Keratinocyte (primary cell): Measurements from ENCODE around the gene PLEKHM1. TPM values are rescaled to one million over a fixed set of nuclear protein-coding genes. Genes with fewer than 3 reads are reported as not detected.

Experiments
- DNase-seq: peaks from one replicate; pipeline ENCODE4 v3.0.0-alpha.2; 2011; ENCODE audit warnings: low read depth, missing footprints, low spot score
- FAIRE-seq: peaks from 2 replicates; lab custom pipeline; 2011; peaks lifted over from hg19 to GRCh38; lab: Jason Lieb, UNC
- H2AFZ ChIP-seq: 2 replicates; pipeline ENCODE4 v1.6.0; 2012; ENCODE audit warnings: low read length, control low read depth, inconsistent platforms; ENCODE audit not compliant: control insufficient read depth
- H3K27ac ChIP-seq: 2 replicates; pipeline ENCODE4 v1.5.1; 2011; ENCODE audit warnings: low read length; ENCODE audit not compliant: control insufficient read depth, insufficient read depth
- H3K27me3 ChIP-seq: 3 replicates; pipeline ENCODE4 v1.6.0; 2011; ENCODE audit warnings: low read length; ENCODE audit not compliant: control insufficient read depth, insufficient read depth; ENCODE audit errors: extremely low read depth
- H3K36me3 ChIP-seq, 2 experiments: 2 replicates in 1 of 2; 3 replicates in 1 of 2; pipeline ENCODE4 v1.5.1; 2011; ENCODE audit warnings: low read length in 2 of 2, mild to moderate bottlenecking in 1 of 2; ENCODE audit not compliant: control insufficient read depth in 2 of 2, insufficient read depth in 2 of 2; ENCODE audit errors: extremely low read depth in 1 of 2
- H3K4me1 ChIP-seq: 3 replicates; pipeline ENCODE4 v1.5.1; 2011; ENCODE audit warnings: low read length; ENCODE audit not compliant: control insufficient read depth, insufficient read depth; ENCODE audit errors: extremely low read depth
- H3K4me2 ChIP-seq: 3 replicates; pipeline ENCODE4 v1.6.0; 2011; ENCODE audit warnings: low read depth, low read length; ENCODE audit not compliant: control insufficient read depth, insufficient read depth; ENCODE audit errors: extremely low read depth
- H3K4me3 ChIP-seq, 3 experiments: fragments of 200-600 bp in 1 of 3; sonication (generic) in 1 of 3; 2 replicates in 2 of 3; 3 replicates in 1 of 3; pipeline ENCODE4 v1.5.1; 2011 to 2016; ENCODE audit warnings: low read length in 3 of 3, mild to moderate bottlenecking in 3 of 3, control low read depth in 2 of 3, inconsistent platforms in 1 of 3, low read depth in 1 of 3, mixed read lengths in 1 of 3, mixed run types in 1 of 3, moderate library complexity in 1 of 3; ENCODE audit not compliant: control insufficient read depth in 2 of 3, insufficient read depth in 2 of 3; ENCODE audit errors: extremely low read depth in 1 of 3
- H3K79me2 ChIP-seq: 2 replicates; pipeline ENCODE4 v1.6.0; 2012; ENCODE audit warnings: low read length; ENCODE audit not compliant: control insufficient read depth, insufficient read depth
- H3K9ac ChIP-seq: 3 replicates; pipeline ENCODE4 v1.6.0; 2011; ENCODE audit warnings: low read length; ENCODE audit not compliant: control insufficient read depth, insufficient read depth; ENCODE audit errors: extremely low read depth
- H3K9me1 ChIP-seq: 3 replicates; pipeline ENCODE4 v1.6.0; 2011; ENCODE audit warnings: low read length; ENCODE audit not compliant: control insufficient read depth, insufficient read depth; ENCODE audit errors: extremely low read depth
- H3K9me3 ChIP-seq: 2 replicates; pipeline ENCODE4 v1.5.1; 2012; ENCODE audit warnings: low read depth, low read length; ENCODE audit not compliant: control insufficient read depth
- H4K20me1 ChIP-seq: 3 replicates; pipeline ENCODE4 v1.6.0; 2011; ENCODE audit warnings: low read length; ENCODE audit not compliant: control insufficient read depth, insufficient read depth; ENCODE audit errors: extremely low read depth
- EZH2 ChIP-seq: IDR thresholded peaks from one replicate; pipeline ENCODE4 v1.6.1; 2012; ENCODE audit warnings: inconsistent platforms, mild to moderate bottlenecking, low read length, moderate library complexity
- dilution Hi-C: fragments of 300-500 bp; cut with MboI; formaldehyde crosslinking; loops from one replicate; pipeline ENCODE4 v1.7.0; 2020; ENCODE audit warnings: low sequenced_read_pairs; ENCODE audit not compliant: extremely low pct_ligation_motif_present
- polyA plus RNA-seq, 5 experiments: library from polyadenylated mRNA; depleted of rRNA in 3 of 5; stranded (reverse) in 3 of 5; stranded (forward) in 1 of 5; unstranded in 1 of 5; fragments of >200 nt; gene quantifications; 1 replicate in 1 of 5; 2 replicates in 3 of 5; 3 replicates in 1 of 5; pipeline versions ENCODE4 v1.2.1 to v1.2.3, GENCODE V29; 2011 to 2012; ENCODE audit warnings: missing spikeins in 2 of 5, low read depth in 1 of 5, low replicate concordance in 1 of 5
- TF ChIP-seq, protein P1 (sequence below), 3 experiments: IDR thresholded peaks in 1 of 3; conservative IDR thresholded peaks in 1 of 3; optimal IDR thresholded peaks in 1 of 3; 2 replicates in 2 of 3; 3 replicates in 1 of 3; pipeline versions ENCODE3 to v1.5.1; 2011; ENCODE audit warnings: low read length in 3 of 3, mild to moderate bottlenecking in 3 of 3, moderate library complexity in 2 of 3, control low read depth in 1 of 3, inconsistent platforms in 1 of 3; ENCODE audit not compliant: insufficient read depth in 2 of 3; ENCODE audit errors: extremely low read depth in 1 of 3

Gene PLEKHM1
- polyA plus RNA-seq, 1 donor (not counting 4 experiments of a cell fraction or from before 2014, with no cell fraction given) = 33.0 TPM

DNA sequence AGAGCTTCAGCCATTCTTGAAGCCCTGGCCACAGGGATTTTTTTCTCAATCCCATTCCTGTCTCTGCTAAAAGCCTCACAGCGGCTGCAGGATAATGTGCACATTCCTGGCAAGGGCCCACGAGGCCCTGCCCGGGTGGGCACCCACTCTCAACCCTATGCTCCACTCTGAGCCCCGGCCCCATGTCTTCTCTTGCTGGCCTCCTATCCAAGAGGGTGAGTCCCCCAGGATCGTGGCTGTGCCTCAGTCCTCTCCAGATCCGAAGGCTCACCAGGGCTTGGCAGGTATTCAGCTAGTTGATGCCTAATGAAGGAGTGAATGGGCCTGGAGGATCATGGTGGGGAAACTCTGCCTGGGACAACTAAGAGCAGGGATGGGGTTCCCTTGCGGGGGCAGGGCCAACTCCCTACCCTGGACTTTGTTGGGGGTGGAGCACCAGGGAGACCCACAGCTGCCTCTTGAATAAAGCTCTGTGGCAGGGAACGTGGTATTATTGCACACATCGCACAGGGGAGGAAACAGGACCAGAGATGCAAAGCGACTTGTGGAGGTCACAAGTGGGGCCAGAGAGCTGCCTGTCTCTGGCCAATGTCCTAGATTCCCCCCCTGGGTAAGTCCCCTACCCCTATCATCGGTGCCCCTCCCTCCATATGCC is 63.2 kb downstream of the PLEKHM1 start:
- FAIRE-seq (no peak), DNase-seq (no peak)
- no peaks in the 10 kb centered on the region for H3K9me1 ChIP-seq
- no peaks in the 10 kb centered on the region for H4K20me1 ChIP-seq
- H3K9ac ChIP-seq = no peak overlapping the region
- dilution Hi-C loops = no loop called here
- H3K4me1 ChIP-seq = peaks cover 39% of the 10 kb centered on the region
- no peak overlapping the region for H2AFZ ChIP-seq
- peaks cover 0 to 3% of the 10 kb centered on the region in 2 experiments for H3K36me3 ChIP-seq
- no peak overlapping the region for H3K4me3 ChIP-seq
- peaks cover 12% of the 10 kb centered on the region for H3K27me3 ChIP-seq
- peaks cover 10% of the 10 kb centered on the region for H3K79me2 ChIP-seq
- TF ChIP-seq, protein P1, sequence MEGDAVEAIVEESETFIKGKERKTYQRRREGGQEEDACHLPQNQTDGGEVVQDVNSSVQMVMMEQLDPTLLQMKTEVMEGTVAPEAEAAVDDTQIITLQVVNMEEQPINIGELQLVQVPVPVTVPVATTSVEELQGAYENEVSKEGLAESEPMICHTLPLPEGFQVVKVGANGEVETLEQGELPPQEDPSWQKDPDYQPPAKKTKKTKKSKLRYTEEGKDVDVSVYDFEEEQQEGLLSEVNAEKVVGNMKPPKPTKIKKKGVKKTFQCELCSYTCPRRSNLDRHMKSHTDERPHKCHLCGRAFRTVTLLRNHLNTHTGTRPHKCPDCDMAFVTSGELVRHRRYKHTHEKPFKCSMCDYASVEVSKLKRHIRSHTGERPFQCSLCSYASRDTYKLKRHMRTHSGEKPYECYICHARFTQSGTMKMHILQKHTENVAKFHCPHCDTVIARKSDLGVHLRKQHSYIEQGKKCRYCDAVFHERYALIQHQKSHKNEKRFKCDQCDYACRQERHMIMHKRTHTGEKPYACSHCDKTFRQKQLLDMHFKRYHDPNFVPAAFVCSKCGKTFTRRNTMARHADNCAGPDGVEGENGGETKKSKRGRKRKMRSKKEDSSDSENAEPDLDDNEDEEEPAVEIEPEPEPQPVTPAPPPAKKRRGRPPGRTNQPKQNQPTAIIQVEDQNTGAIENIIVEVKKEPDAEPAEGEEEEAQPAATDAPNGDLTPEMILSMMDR (optimal IDR thresholded peaks at IDR 0.05 in 1 of 3, IDR thresholded peaks at IDR 0.05 in 1 of 3, conservative IDR thresholded peaks at IDR 0.05 in 1 of 3; ENCODE audit: extremely low read depth in 1 of 3, insufficient read depth in 2 of 3, low read length in 3 of 3) = no peak
- TF ChIP-seq EZH2 = no peak
- H3K4me2 ChIP-seq = no peak overlapping the region
- no peaks in the 10 kb centered on the region for H3K9me3 ChIP-seq
- H3K27ac ChIP-seq = no peak overlapping the region

DNA sequence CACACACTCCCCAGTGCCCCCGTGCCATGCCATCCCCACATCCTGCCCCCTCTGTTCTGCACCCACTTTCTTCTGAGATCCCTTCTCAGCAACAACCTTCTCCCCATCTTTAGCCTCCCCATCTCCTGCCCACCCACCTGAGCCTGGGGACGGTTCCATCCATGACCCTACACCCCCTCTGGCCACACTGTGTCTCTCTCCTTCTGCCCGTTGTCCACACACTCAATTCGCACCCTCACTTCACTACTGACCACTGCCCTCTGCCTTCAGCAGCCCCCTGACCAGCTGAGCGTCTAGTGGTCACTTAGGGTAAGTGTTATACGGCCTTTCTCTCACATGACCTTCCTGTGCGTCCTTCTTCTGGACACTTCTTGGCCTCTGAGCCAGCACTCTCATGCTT is 64.0 kb downstream of the PLEKHM1 start:
- peaks cover 39% of the 10 kb centered on the region for H3K4me1 ChIP-seq
- peaks cover 0 to 3% of the 10 kb centered on the region in 2 experiments for H3K36me3 ChIP-seq
- TF ChIP-seq EZH2 = no peak
- TF ChIP-seq, protein P1 (optimal IDR thresholded peaks at IDR 0.05 in 1 of 3, IDR thresholded peaks at IDR 0.05 in 1 of 3, conservative IDR thresholded peaks at IDR 0.05 in 1 of 3; ENCODE audit: extremely low read depth in 1 of 3, insufficient read depth in 2 of 3, low read length in 3 of 3) = no peak
- no peaks in the 10 kb centered on the region for H3K9me3 ChIP-seq
- dilution Hi-C loops = no loop called here
- no peak overlapping the region for H3K27ac ChIP-seq
- no peak overlapping the region for H3K4me2 ChIP-seq
- no peak for DNase-seq
- peaks cover 12% of the 10 kb centered on the region for H3K27me3 ChIP-seq
- H3K4me3 ChIP-seq = no peak overlapping the region
- peaks cover 10% of the 10 kb centered on the region for H3K79me2 ChIP-seq
- no peak overlapping the region for H2AFZ ChIP-seq
- no peaks in the 10 kb centered on the region for H3K9me1 ChIP-seq
- no peak for FAIRE-seq
- no peaks in the 10 kb centered on the region for H4K20me1 ChIP-seq
- no peak overlapping the region for H3K9ac ChIP-seq
